ENCODE measurements around the gene PAMR1.
"Not testable (repeated sequence)": the region's sequence is repeated elsewhere in the genome, so short reads cannot be mapped to it uniquely, and the experiment has no call there.

The PAMR1 gene

GRCh38 chr11:35525501-35526175 lies at the start of gene PAMR1:
Gene PAMR1, minus strand, starts transcription at chr11:35525616. Its CDS starts 31 bp downstream, at chr11:35525585.
- no peak for DNase-seq

- DNase-seq: no peak
Measured at GRCh38 chr11:35571696-35572095, 46.3 kb upstream of the PAMR1 start.

GRCh38 chr11:35567737-35568465 lies 42.5 kb upstream of the PAMR1 start:
- DNase-seq: no peak

GRCh38 chr11:35566885-35567284 lies 41.5 kb upstream of the PAMR1 start:
- no peak for DNase-seq

GRCh38 chr11:35566181-35566580 lies 40.8 kb upstream of the PAMR1 start:
- DNase-seq: no peak

GRCh38 chr11:35564245-35564595 lies 38.8 kb upstream of the PAMR1 start:
- DNase-seq: no peak

GRCh38 chr11:35563484-35564244 lies 38.2 kb upstream of the PAMR1 start:
- no peak for DNase-seq

- no peak for DNase-seq
Measured at GRCh38 chr11:35559949-35560348, 34.5 kb upstream of the PAMR1 start.

GRCh38 chr11:35558513-35558912 lies 33.1 kb upstream of the PAMR1 start:
- DNase-seq: no peak

- no peak for DNase-seq
Measured at GRCh38 chr11:35555488-35555887, 30.1 kb upstream of the PAMR1 start.

- DNase-seq: no peak
Measured at GRCh38 chr11:35554491-35555437, 29.3 kb upstream of the PAMR1 start.

- DNase-seq: no peak
Measured at GRCh38 chr11:35553831-35554230, 28.4 kb upstream of the PAMR1 start.

- no peak for DNase-seq
Measured at GRCh38 chr11:35553021-35553420, 27.6 kb upstream of the PAMR1 start.

GRCh38 chr11:35552616-35553015 lies 27.2 kb upstream of the PAMR1 start:
- no peak for DNase-seq

- no peak for DNase-seq
Measured at GRCh38 chr11:35550374-35551036, 25.1 kb upstream of the PAMR1 start.

GRCh38 chr11:35549787-35550186 lies 24.4 kb upstream of the PAMR1 start:
- DNase-seq: no peak

- DNase-seq: no peak
Measured at GRCh38 chr11:35548925-35549561, 23.6 kb upstream of the PAMR1 start.

GRCh38 chr11:35547995-35548394 lies 22.6 kb upstream of the PAMR1 start:
- not testable (repeated sequence) for DNase-seq

GRCh38 chr11:35546317-35546716 lies 20.9 kb upstream of the PAMR1 start:
- DNase-seq: no peak

- no peak for DNase-seq
Measured at GRCh38 chr11:35545391-35546003, 20.1 kb upstream of the PAMR1 start.

GRCh38 chr11:35543481-35543880 lies 18.1 kb upstream of the PAMR1 start:
- DNase-seq: no peak
